ENCODE results near the gene NFIA. TPM values are rescaled to one million over a fixed set of nuclear protein-coding genes. Genes with fewer than 3 reads are reported as not detected.
A peak's percentile ranks its signal among the peaks of the same experiment; 100 is the strongest.

NFIA gene
- total RNA-seq, 1 donor from 2014 or later: 163 TPM

- Mint-ChIP-seq H3K4me1 (peaks cover 60% of the 10 kb centered on the region), H3K9me3 (peaks cover 4% of the 10 kb centered on the region), H3K36me3 (peaks cover 15% of the 10 kb centered on the region), H3K4me3 (no peak overlapping the region), H3K27me3 (ENCODE audit: low read depth) (no peaks in the 10 kb centered on the region), H3K27ac (no peak overlapping the region)
- no peak for DNase-seq (ENCODE audit: low spot score in 2 of 2, unreplicated experiment in 2 of 2)
- no peak for TF ChIP-seq CTCF (IDR thresholded peaks at IDR 0.05; ENCODE audit: unreplicated experiment)
These were observed 32.0 kb downstream of the NFIA start for GRCh38 chr1:61114178-61114870.

- peaks cover 4% of the 10 kb centered on the region for H3K9me3 Mint-ChIP-seq
- no peaks in the 10 kb centered on the region for H3K27me3 Mint-ChIP-seq (ENCODE audit: low read depth)
These were observed 33.1 kb downstream of the NFIA start for GRCh38 chr1:61115436-61115835.

GRCh38 chr1:61116421-61116820 lies 34.1 kb downstream of the NFIA start:
- Mint-ChIP-seq H3K9me3 (peaks cover 4% of the 10 kb centered on the region), H3K27me3 (ENCODE audit: low read depth) (no peaks in the 10 kb centered on the region), H3K27ac (peak overlapping the region; percentile 90), H3K4me3 (no peak overlapping the region), H3K36me3 (peaks cover 15% of the 10 kb centered on the region), H3K4me1 (peaks cover 62% of the 10 kb centered on the region)
- TF ChIP-seq CTCF (IDR thresholded peaks at IDR 0.05; ENCODE audit: unreplicated experiment): no peak
- DNase-seq (ENCODE audit: low spot score in 2 of 2, unreplicated experiment in 2 of 2): no peak

More at GRCh38 chr1:61115436-61115835, 33.1 kb downstream of the NFIA start:
- Mint-ChIP-seq H3K4me3 (no peak overlapping the region), H3K27ac (peak overlapping the region; percentile 90), H3K36me3 (peaks cover 15% of the 10 kb centered on the region), H3K4me1 (peaks cover 62% of the 10 kb centered on the region)
- DNase-seq (ENCODE audit: low spot score in 2 of 2, unreplicated experiment in 2 of 2): no peak
- no peak for TF ChIP-seq CTCF (IDR thresholded peaks at IDR 0.05; ENCODE audit: unreplicated experiment)

GRCh38 chr1:61117283-61117682 lies 34.9 kb downstream of the NFIA start:
- Mint-ChIP-seq H3K4me3 (no peak overlapping the region), H3K9me3 (peaks cover 4% of the 10 kb centered on the region)
- no peak for TF ChIP-seq CTCF (IDR thresholded peaks at IDR 0.05; ENCODE audit: unreplicated experiment)

GRCh38 chr1:61119085-61119484 lies 36.7 kb downstream of the NFIA start:
- H3K4me1 Mint-ChIP-seq: peaks cover 80% of the 10 kb centered on the region
- no peaks in the 10 kb centered on the region for H3K9me3 Mint-ChIP-seq
- DNase-seq (ENCODE audit: low spot score in 2 of 2, unreplicated experiment in 2 of 2): no peak
- peaks cover 9% of the 10 kb centered on the region for H3K36me3 Mint-ChIP-seq
- H3K27ac Mint-ChIP-seq: peak overlapping the region; percentile 77
- no peak for TF ChIP-seq CTCF (IDR thresholded peaks at IDR 0.05; ENCODE audit: unreplicated experiment)
- H3K4me3 Mint-ChIP-seq: no peak overlapping the region
- H3K27me3 Mint-ChIP-seq (ENCODE audit: low read depth): no peaks in the 10 kb centered on the region

More at GRCh38 chr1:61117283-61117682, 34.9 kb downstream of the NFIA start:
- no peak for DNase-seq (ENCODE audit: low spot score in 2 of 2, unreplicated experiment in 2 of 2)
- Mint-ChIP-seq H3K4me1 (peaks cover 67% of the 10 kb centered on the region), H3K36me3 (peaks cover 15% of the 10 kb centered on the region), H3K27me3 (ENCODE audit: low read depth) (no peaks in the 10 kb centered on the region), H3K27ac (peak overlapping the region; percentile 90)
